Mesenchymal stem cell (in vitro differentiated cells and primary cell): ENCODE data around the gene TCP11L2. TPM values are rescaled to one million over a fixed set of nuclear protein-coding genes. Genes with fewer than 3 reads are reported as not detected.

Experiments
- DNase-seq: peaks from one replicate; pipeline ENCODE4 v3.0.0-alpha.2; 2013
- H2AFZ ChIP-seq: one replicate; pipeline ENCODE4 v1.6.1; 2013; ENCODE audit warnings: low read depth, mild to moderate bottlenecking, control low read depth, inconsistent platforms, low read length, moderate library complexity
- H2AK5ac ChIP-seq: 2 replicates; pipeline ENCODE4 v1.6.1; 2013; ENCODE audit warnings: low read length, moderate library complexity, mild to moderate bottlenecking, inconsistent platforms; ENCODE audit not compliant: severe bottlenecking
- H2BK120ac ChIP-seq: one replicate; pipeline ENCODE4 v1.6.1; 2013; ENCODE audit warnings: low read depth, mild to moderate bottlenecking, inconsistent platforms, low read length, moderate library complexity
- H2BK12ac ChIP-seq, 2 experiments: one replicate each; pipeline ENCODE4 v1.6.1; 2013; ENCODE audit warnings: inconsistent platforms in 2 of 2, low read length in 2 of 2, mild to moderate bottlenecking in 2 of 2, moderate library complexity in 2 of 2, control low read depth in 1 of 2
- H2BK15ac ChIP-seq: one replicate; pipeline ENCODE4 v1.6.1; 2013; ENCODE audit warnings: mild to moderate bottlenecking, low read depth, inconsistent platforms; ENCODE audit not compliant: poor library complexity, severe bottlenecking
- H2BK5ac ChIP-seq: 2 replicates; pipeline ENCODE4 v1.6.1; 2013; ENCODE audit warnings: low read depth, mild to moderate bottlenecking, low read length, control low read depth, inconsistent platforms; ENCODE audit not compliant: poor library complexity, severe bottlenecking
- H3K14ac ChIP-seq, 2 experiments: one replicate each; pipeline ENCODE4 v1.6.1; 2013; ENCODE audit warnings: inconsistent platforms in 2 of 2, low read length in 2 of 2, control low read depth in 1 of 2, mild to moderate bottlenecking in 1 of 2, moderate library complexity in 1 of 2
- H3K18ac ChIP-seq, 2 experiments: one replicate each; pipeline ENCODE4 v1.6.1; 2013; ENCODE audit warnings: inconsistent platforms in 2 of 2, low read length in 2 of 2, control low read depth in 1 of 2, low read depth in 1 of 2, mild to moderate bottlenecking in 1 of 2
- H3K23ac ChIP-seq, 2 experiments: one replicate each; pipeline ENCODE4 v1.6.1; 2013; ENCODE audit warnings: inconsistent platforms in 2 of 2, low read length in 2 of 2, mild to moderate bottlenecking in 2 of 2, moderate library complexity in 2 of 2, control low read depth in 1 of 2
- H3K27ac ChIP-seq: 2 replicates; pipeline ENCODE4 v1.5.1; 2013; ENCODE audit warnings: mild to moderate bottlenecking, moderate library complexity, low read length, control low read depth, inconsistent platforms; ENCODE audit not compliant: poor library complexity, severe bottlenecking
- H3K27me3 ChIP-seq, 2 experiments: 2 replicates each; pipeline versions ENCODE4 v1.6.1 to v1.7.0; 2013; ENCODE audit warnings: low read length in 2 of 2, mild to moderate bottlenecking in 2 of 2, moderate library complexity in 2 of 2, control low read depth in 1 of 2, inconsistent platforms in 1 of 2; ENCODE audit not compliant: control insufficient read depth in 1 of 2, insufficient read depth in 1 of 2
- H3K36me3 ChIP-seq, 2 experiments: 2 replicates each; pipeline versions ENCODE4 v1.6.1 to v1.7.0; 2013; ENCODE audit warnings: low read length in 2 of 2, control low read depth in 1 of 2, inconsistent platforms in 1 of 2, low read depth in 1 of 2, mild to moderate bottlenecking in 1 of 2; ENCODE audit not compliant: insufficient read depth in 2 of 2, control insufficient read depth in 1 of 2
- H3K4ac ChIP-seq, 2 experiments: one replicate each; pipeline ENCODE4 v1.6.1; 2013; ENCODE audit warnings: inconsistent platforms in 2 of 2, low read length in 2 of 2, mild to moderate bottlenecking in 2 of 2, moderate library complexity in 2 of 2, control low read depth in 1 of 2, low read depth in 1 of 2
- H3K4me1 ChIP-seq: 2 replicates; pipeline ENCODE4 v1.6.1; 2013; ENCODE audit warnings: low read depth, low read length, control low read depth; ENCODE audit not compliant: control insufficient read depth, insufficient read depth
- H3K4me2 ChIP-seq: 2 replicates; pipeline ENCODE4 v1.6.1; 2013; ENCODE audit warnings: low read length, mild to moderate bottlenecking, inconsistent platforms; ENCODE audit not compliant: poor library complexity, severe bottlenecking
- H3K4me3 ChIP-seq, 2 experiments: 2 replicates each; pipeline versions ENCODE4 v1.5.1 to v1.7.0; 2013; ENCODE audit warnings: low read length in 2 of 2, mild to moderate bottlenecking in 2 of 2, control low read depth in 1 of 2, low read depth in 1 of 2; ENCODE audit not compliant: insufficient read depth in 1 of 2
- H3K79me1 ChIP-seq: replicated peaks from 2 replicates; pipeline ENCODE4 v1.6.1; 2013; ENCODE audit warnings: mild to moderate bottlenecking, control low read depth, low read length, inconsistent platforms; ENCODE audit not compliant: poor library complexity, severe bottlenecking
- H3K9ac ChIP-seq: 2 replicates; pipeline ENCODE4 v1.7.0; 2013; ENCODE audit warnings: mild to moderate bottlenecking, low read length, moderate library complexity
- H3K9me3 ChIP-seq: 2 replicates; pipeline ENCODE4 v1.7.0; 2013; ENCODE audit warnings: mild to moderate bottlenecking, low read length; ENCODE audit not compliant: control insufficient read depth
- H4K8ac ChIP-seq: one replicate; pipeline ENCODE4 v1.6.1; 2013; ENCODE audit warnings: inconsistent platforms, mild to moderate bottlenecking, low read length, moderate library complexity
- H4K91ac ChIP-seq: one replicate; pipeline ENCODE4 v1.6.1; 2013; ENCODE audit warnings: mild to moderate bottlenecking, low read length, inconsistent platforms
- WGBS: methylation state at CpG from one replicate; pipeline ENCODE4 v1.1.7; 2013; ENCODE audit warnings: mixed read lengths; 5-methylcytosine and 5-hydroxymethylcytosine counted together
- polyA plus RNA-seq, 2 experiments: library from polyadenylated mRNA; stranded (reverse); fragments of 200-250 nt; gene quantifications; one replicate each; pipeline ENCODE4 v1.2.3, GENCODE V29; 2013

TCP11L2 gene
- 9.8 TPM for polyA plus RNA-seq (2013, experiment 1 of 2)
- 9.8 TPM for polyA plus RNA-seq (2013, experiment 2 of 2)

- Histone ChIP-seq H3K27ac (peak within 1 kb of the TSS; percentile 83), H4K8ac (peak within 1 kb of the TSS; percentile 100), H2AFZ (peak within 1 kb of the TSS; percentile 99), H3K27me3 (no peaks in the 10 kb centered on the region), H2BK12ac (peak within 1 kb of the TSS; percentile 97 to 99), H3K79me1 (peaks cover 17% of the 10 kb centered on the region), H3K18ac (peak within 1 kb of the TSS; percentile 88 to 94), H3K4me3 (peak within 1 kb of the TSS; percentile 97), H3K9me3 (no peaks in the 10 kb centered on the region), H3K14ac (peak within 1 kb of the TSS; percentile 58 to 98), H2AK5ac (no peak within 1 kb of the TSS), H2BK15ac (peak within 1 kb of the TSS; percentile 92), H3K23ac (peak within 1 kb of the TSS in 1 of 2 experiments; percentile 97), H2BK120ac (peak within 1 kb of the TSS; percentile 96), H3K36me3 (peaks cover 0 to 3% of the 10 kb centered on the region in 2 experiments), H3K4ac (peak within 1 kb of the TSS; percentile 94 to 95), H3K4me2 (peak within 1 kb of the TSS; percentile 98), H3K4me1 (peaks cover 12% of the 10 kb centered on the region), H4K91ac (peak within 1 kb of the TSS; percentile 91), H3K9ac (peak within 1 kb of the TSS; percentile 98), H2BK5ac (peak within 1 kb of the TSS; percentile 97)
- WGBS = under 1% methylated on average over 71 of the region's 76 CpGs
- peak; percentile 86 for DNase-seq
These were observed at the start of gene TCP11L2 for GRCh38 chr12:106302401-106303201. Gene TCP11L2 (plus strand): TSS chr12:106302733. CDS start chr12:106311076, 8,343 bp downstream.

- Histone ChIP-seq H4K8ac (no peak overlapping the region), H3K9ac (no peak overlapping the region), H2BK12ac (no peak overlapping the region), H3K23ac (no peak overlapping the region), H2AFZ (no peak overlapping the region), H3K27ac (no peak overlapping the region), H2BK15ac (no peak overlapping the region), H3K4me2 (no peak overlapping the region), H3K27me3 (no peaks in the 10 kb centered on the region), H3K14ac (no peak overlapping the region), H3K36me3 (no peaks in the 10 kb centered on the region), H2BK120ac (no peak overlapping the region), H3K4me1 (peaks cover 2% of the 10 kb centered on the region), H3K9me3 (no peaks in the 10 kb centered on the region), H2AK5ac (no peak overlapping the region), H3K4me3 (no peak overlapping the region), H4K91ac (no peak overlapping the region), H3K79me1 (no peaks in the 10 kb centered on the region), H2BK5ac (no peak overlapping the region), H3K4ac (no peak overlapping the region), H3K18ac (no peak overlapping the region)
- WGBS = 80% methylated on average over 3 of the region's 3 CpGs
- no peak for DNase-seq
These were observed 47.8 kb upstream of the TCP11L2 start for GRCh38 chr12:106254724-106255123.

- H3K27me3 ChIP-seq = no peaks in the 10 kb centered on the region
- no peaks in the 10 kb centered on the region for H3K36me3 ChIP-seq
- H2BK5ac ChIP-seq = no peak overlapping the region
- no peak overlapping the region for H2BK15ac ChIP-seq
- H2AFZ ChIP-seq = no peak overlapping the region
- H4K8ac ChIP-seq = no peak overlapping the region
- H4K91ac ChIP-seq = no peak overlapping the region
- no peak overlapping the region for H2AK5ac ChIP-seq
- no peak overlapping the region for H3K18ac ChIP-seq
- no peak overlapping the region for H3K4me3 ChIP-seq
- no peak overlapping the region for H2BK12ac ChIP-seq
- no peak for DNase-seq
- H3K9ac ChIP-seq = no peak overlapping the region
- H3K4ac ChIP-seq = no peak overlapping the region
- H3K23ac ChIP-seq = no peak overlapping the region
- no peak overlapping the region for H3K14ac ChIP-seq
- no peaks in the 10 kb centered on the region for H3K9me3 ChIP-seq
- H3K27ac ChIP-seq = no peak overlapping the region
- 94% methylated on average over 3 of the region's 3 CpGs for WGBS
- no peaks in the 10 kb centered on the region for H3K79me1 ChIP-seq
- H3K4me1 ChIP-seq = peaks cover 2% of the 10 kb centered on the region
- no peak overlapping the region for H3K4me2 ChIP-seq
- H2BK120ac ChIP-seq = no peak overlapping the region
These were observed 47.0 kb upstream of the TCP11L2 start for GRCh38 chr12:106255493-106255892.

GRCh38 chr12:106255952-106256351 lies 46.6 kb upstream of the TCP11L2 start:
- Histone ChIP-seq H4K8ac (no peak overlapping the region), H2BK15ac (no peak overlapping the region), H3K4ac (no peak overlapping the region), H3K27ac (no peak overlapping the region), H2BK5ac (no peak overlapping the region), H2BK120ac (no peak overlapping the region), H3K79me1 (no peaks in the 10 kb centered on the region), H2AK5ac (no peak overlapping the region), H3K27me3 (no peaks in the 10 kb centered on the region), H3K18ac (no peak overlapping the region), H3K4me2 (no peak overlapping the region), H3K9ac (no peak overlapping the region), H3K4me1 (peaks cover 2% of the 10 kb centered on the region), H3K36me3 (no peaks in the 10 kb centered on the region), H4K91ac (no peak overlapping the region), H2AFZ (no peak overlapping the region), H3K4me3 (no peak overlapping the region), H3K14ac (no peak overlapping the region), H3K9me3 (no peaks in the 10 kb centered on the region), H3K23ac (no peak overlapping the region), H2BK12ac (no peak overlapping the region)
- WGBS = 71% methylated on average over 5 of the region's 5 CpGs
- DNase-seq = no peak
